Central memory CD8-positive, alpha-beta T cell (primary cell): ENCODE results near the gene LDLRAP1.
"Not testable (repeated sequence)": the region's sequence is repeated elsewhere in the genome, so short reads cannot be mapped to it uniquely, and the experiment has no call there.

Experiments
- ATAC-seq: fragments of 150-1000 bp; cut with Tn5 transposase; replicated peaks from 2 replicates; pipeline ENCODE4 v1.10.0; 2022; ENCODE audit warnings: mild to moderate bottlenecking, moderate FRiP score, moderate number of reproducible peaks; ENCODE audit not compliant: poor library complexity, severe bottlenecking; ENCODE audit errors: extremely low read depth
- DNase-seq, 2 donors: peaks; one replicate each; pipeline ENCODE4 v3.0.0; 2021; ENCODE audit warnings: low spot score in 2 of 2
- H3K27ac Mint-ChIP-seq: one replicate; pipeline ENCODE4 v1.8.0; 2022; ENCODE audit warnings: low read depth, mild to moderate bottlenecking, moderate library complexity, mixed read lengths
- H3K27me3 Mint-ChIP-seq: one replicate; pipeline ENCODE4 v1.8.0; 2022; ENCODE audit warnings: mixed read lengths
- H3K36me3 Mint-ChIP-seq: one replicate; pipeline ENCODE4 v1.8.0; 2022; ENCODE audit warnings: mild to moderate bottlenecking, moderate library complexity, mixed read lengths; ENCODE audit not compliant: insufficient read depth
- H3K4me1 Mint-ChIP-seq: one replicate; pipeline ENCODE4 v1.8.0; 2022; ENCODE audit warnings: mixed read lengths
- H3K4me3 Mint-ChIP-seq: one replicate; pipeline ENCODE4 v1.8.0; 2022; ENCODE audit warnings: mild to moderate bottlenecking, moderate library complexity, mixed read lengths
- H3K9me3 Mint-ChIP-seq: one replicate; pipeline ENCODE4 v1.8.0; 2022; ENCODE audit warnings: mixed read lengths

LDLRAP1 gene, protein sequence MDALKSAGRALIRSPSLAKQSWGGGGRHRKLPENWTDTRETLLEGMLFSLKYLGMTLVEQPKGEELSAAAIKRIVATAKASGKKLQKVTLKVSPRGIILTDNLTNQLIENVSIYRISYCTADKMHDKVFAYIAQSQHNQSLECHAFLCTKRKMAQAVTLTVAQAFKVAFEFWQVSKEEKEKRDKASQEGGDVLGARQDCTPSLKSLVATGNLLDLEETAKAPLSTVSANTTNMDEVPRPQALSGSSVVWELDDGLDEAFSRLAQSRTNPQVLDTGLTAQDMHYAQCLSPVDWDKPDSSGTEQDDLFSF

DNA sequence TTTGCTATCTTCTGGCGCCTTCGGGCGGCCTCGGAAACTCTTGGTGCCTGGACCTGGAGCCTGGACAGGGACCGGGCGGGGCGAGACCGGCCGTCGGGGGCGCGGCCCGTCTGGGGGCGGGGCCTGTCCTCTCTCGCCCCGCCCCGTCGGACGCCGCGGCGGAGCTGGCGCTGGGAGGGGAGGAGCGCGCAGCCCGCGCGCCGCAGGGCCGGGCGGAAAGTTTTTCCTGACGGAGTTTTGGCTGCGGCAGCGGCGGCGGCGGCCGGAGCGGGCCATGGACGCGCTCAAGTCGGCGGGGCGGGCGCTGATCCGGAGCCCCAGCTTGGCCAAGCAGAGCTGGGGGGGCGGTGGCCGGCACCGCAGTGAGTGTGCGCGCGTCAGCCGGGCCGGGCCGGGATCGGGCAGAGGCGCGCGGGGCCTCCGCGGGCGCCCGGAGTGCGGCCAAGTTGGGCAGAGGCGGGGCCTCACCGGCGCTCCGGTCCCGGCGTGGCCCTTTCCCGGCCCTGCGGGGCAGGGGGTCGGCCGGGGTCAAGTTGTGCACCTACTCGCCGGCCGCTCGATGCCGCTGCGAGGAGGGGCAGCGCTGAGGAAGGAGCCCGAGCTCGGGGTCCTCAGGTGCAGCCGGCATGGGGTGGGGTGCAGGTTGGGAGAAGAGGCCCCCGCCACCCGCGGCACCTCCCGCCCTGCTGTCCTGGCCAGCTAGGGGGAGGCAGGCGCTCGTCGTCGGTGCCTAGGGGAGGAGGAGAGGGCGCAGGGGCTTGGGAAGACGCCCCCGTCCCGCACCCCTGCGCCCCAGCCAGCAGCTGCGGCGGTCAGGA is at the start of gene LDLRAP1:
LDLRAP1 (plus strand) TSS at position 182 of the 818 bp plus-strand sequence; CDS start at position 275, 93 bp downstream.
- ATAC-seq = peak; percentile 71
- Mint-ChIP-seq H3K36me3 (peaks cover 1% of the 10 kb centered on the region), H3K27ac (peak within 1 kb of the TSS; percentile 83), H3K9me3 (no peaks in the 10 kb centered on the region), H3K27me3 (no peaks in the 10 kb centered on the region), H3K4me3 (peak within 1 kb of the TSS; percentile 90), H3K4me1 (peaks cover 32% of the 10 kb centered on the region)
- DNase-seq = no peak

DNA sequence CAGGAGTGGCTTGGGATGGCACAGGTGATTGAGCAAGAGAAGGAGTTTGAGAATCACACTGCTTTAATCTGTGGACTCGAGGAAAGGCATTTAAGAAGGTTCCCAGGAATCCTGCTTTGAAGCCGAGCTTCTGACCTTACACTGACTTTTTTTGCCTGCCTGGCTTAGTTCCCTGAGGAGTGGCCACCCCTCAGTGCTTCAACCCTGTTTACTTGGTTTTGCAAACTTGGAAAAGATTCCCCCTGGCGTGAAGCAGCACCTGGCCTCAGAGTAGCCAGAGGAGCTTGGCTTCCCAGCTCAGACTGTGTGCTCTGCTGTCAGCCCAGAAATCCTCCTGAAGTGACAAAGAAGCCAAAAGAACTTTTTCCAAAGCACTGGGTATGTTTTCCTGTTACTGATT is 48.5 kb upstream of the LDLRAP1 start:
- no peak overlapping the region for H3K4me3 Mint-ChIP-seq
- no peaks in the 10 kb centered on the region for H3K27me3 Mint-ChIP-seq
- H3K27ac Mint-ChIP-seq = peak overlapping the region; percentile 30
- H3K4me1 Mint-ChIP-seq = peaks cover 6% of the 10 kb centered on the region
- DNase-seq (no peak), ATAC-seq (no peak)
- H3K36me3 Mint-ChIP-seq = peaks cover 53% of the 10 kb centered on the region
- H3K9me3 Mint-ChIP-seq = no peaks in the 10 kb centered on the region

DNA sequence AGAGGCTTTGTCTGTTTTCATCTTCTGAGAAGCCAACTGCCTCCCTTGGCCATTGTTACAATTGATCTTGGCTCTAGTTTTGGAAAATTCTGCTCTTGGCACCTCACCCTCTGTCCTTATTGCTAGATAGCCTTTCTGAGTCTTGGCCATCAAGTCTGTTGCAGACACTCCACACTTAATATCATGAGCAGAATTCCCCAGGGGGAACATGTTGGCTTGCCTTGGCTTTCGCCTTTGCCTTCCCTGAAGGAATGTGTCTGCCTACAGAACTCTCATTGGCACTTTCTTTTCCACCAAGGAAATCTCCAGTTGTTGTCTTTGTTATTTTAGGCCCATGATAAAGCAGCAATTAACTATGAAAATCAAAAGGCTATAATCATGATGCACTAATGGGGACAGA is 42.7 kb upstream of the LDLRAP1 start:
- Mint-ChIP-seq H3K27ac (peak overlapping the region; percentile 44), H3K27me3 (no peaks in the 10 kb centered on the region), H3K4me1 (no peaks in the 10 kb centered on the region), H3K9me3 (no peaks in the 10 kb centered on the region), H3K4me3 (no peak overlapping the region), H3K36me3 (peaks cover 30% of the 10 kb centered on the region)
- DNase-seq (no peak), ATAC-seq (no peak)

DNA sequence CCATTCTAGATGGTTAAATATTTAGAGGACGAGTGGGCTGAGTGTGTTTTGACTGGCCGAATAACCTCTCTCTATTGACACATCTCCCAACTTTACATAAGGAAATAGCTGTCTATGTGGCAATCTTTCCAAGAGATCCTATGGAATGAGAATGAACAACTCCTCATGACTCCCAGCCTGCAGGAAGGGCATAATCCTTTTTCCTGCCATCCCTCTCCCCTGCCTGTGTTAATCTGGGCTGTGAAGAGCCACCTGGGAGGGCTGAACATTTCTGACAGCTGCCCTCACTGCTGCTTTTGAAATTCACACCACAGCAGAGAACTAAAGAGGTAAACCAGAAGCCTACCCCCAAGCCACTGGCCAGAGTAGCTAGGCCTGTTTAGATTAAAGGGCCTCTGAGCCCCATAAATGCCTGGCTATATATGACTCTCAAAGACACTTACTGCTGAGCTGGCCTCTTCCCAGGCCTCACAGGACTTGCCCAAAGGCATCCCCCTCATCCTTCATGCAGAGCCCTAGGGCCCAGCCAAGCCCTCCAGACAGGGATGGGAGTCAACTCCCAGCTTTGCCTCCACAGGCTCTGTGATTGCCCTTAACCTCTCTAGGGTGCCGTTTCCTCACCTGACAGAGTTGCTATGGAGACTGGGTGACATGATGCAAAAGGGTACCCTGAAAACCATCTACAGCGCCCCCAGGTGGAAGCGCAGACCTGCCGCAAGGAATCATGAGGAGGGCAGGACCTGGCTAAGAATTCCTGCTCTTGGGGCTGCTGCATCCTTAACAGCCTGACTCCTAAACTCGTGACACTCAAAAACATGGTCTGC is 42.0 kb upstream of the LDLRAP1 start:
- DNase-seq = no peak
- peaks cover 26% of the 10 kb centered on the region for H3K36me3 Mint-ChIP-seq

DNA sequence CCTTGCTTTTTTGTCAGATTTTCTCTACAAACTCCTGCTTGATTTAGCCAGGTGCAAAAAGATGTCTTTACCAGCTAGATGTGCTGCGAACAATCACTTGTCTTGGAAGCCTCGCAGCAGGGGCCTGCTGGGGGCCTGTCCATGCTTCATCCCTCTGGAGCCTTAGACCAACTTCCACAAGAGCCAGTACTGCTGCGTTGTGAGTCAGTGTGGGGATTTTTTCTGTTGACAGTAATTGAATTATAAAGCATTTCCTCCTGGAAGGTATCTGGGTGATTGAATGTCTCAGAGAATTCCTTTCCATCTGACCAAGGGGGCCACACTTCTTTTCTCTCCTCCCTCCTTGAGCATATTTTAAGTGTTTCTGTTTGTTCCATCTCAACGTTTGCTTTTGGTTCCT is 40.4 kb upstream of the LDLRAP1 start:
- ATAC-seq = no peak
- no peak for DNase-seq
- no peaks in the 10 kb centered on the region for H3K9me3 Mint-ChIP-seq
- no peak overlapping the region for H3K4me3 Mint-ChIP-seq
- no peak overlapping the region for H3K27ac Mint-ChIP-seq
- H3K4me1 Mint-ChIP-seq = peaks cover 13% of the 10 kb centered on the region
- H3K36me3 Mint-ChIP-seq = peaks cover 22% of the 10 kb centered on the region
- peaks cover 8% of the 10 kb centered on the region for H3K27me3 Mint-ChIP-seq

More for the DNA sequence above, 42.0 kb upstream of the LDLRAP1 start:
- ATAC-seq = no peak
- Mint-ChIP-seq H3K27ac (peak overlapping the region; percentile 44), H3K4me3 (no peak overlapping the region), H3K27me3 (peaks cover 6% of the 10 kb centered on the region), H3K4me1 (peaks cover 5% of the 10 kb centered on the region), H3K9me3 (no peaks in the 10 kb centered on the region)

DNA sequence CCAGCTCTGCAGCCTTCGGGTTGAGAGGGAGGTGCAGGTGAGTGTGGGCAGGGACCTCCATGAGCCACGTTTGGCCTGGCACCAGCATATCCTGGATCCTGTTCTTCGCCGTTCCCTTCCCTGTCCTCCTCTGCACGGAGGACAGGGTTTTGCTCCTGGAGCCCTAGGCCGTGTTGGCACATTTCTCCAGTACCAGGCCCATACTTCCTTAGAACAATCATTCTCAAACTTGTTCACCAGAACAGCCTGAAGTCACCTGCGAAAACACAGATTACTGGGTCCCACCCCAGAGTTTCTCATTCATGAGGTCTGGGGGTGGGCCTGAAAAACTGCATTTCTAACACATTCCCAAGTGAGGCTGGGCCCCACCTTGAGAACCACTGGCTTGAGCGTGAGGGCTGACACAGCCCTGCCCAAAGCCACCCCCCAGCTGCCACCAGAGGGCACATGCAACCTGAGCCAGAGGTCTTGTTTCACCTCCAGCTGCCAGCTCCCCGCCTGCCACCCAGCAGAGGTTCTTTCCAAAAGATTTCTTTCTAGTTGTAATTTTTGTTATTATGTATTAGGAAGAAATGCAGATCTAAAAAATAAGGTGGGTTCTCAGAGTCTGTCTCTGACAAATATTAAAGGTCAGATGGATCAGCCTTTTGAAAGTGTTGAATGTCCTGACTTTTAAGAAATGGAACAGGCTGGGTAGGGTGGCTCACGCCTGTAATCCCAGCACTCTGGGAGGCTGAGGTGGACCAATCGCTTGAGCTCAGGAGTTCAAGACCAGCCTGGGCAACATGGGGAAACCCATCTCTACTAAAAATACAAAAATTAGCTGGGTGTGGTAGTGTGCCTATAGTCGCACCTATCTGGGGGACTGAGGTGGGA is 39.6 kb upstream of the LDLRAP1 start:
- Mint-ChIP-seq H3K9me3 (no peaks in the 10 kb centered on the region), H3K4me3 (no peak overlapping the region), H3K4me1 (peaks cover 13% of the 10 kb centered on the region), H3K27ac (no peak overlapping the region), H3K36me3 (peaks cover 16% of the 10 kb centered on the region), H3K27me3 (peaks cover 8% of the 10 kb centered on the region)
- DNase-seq (peak; percentile 39 to 49), ATAC-seq (peak; percentile 77)

DNA sequence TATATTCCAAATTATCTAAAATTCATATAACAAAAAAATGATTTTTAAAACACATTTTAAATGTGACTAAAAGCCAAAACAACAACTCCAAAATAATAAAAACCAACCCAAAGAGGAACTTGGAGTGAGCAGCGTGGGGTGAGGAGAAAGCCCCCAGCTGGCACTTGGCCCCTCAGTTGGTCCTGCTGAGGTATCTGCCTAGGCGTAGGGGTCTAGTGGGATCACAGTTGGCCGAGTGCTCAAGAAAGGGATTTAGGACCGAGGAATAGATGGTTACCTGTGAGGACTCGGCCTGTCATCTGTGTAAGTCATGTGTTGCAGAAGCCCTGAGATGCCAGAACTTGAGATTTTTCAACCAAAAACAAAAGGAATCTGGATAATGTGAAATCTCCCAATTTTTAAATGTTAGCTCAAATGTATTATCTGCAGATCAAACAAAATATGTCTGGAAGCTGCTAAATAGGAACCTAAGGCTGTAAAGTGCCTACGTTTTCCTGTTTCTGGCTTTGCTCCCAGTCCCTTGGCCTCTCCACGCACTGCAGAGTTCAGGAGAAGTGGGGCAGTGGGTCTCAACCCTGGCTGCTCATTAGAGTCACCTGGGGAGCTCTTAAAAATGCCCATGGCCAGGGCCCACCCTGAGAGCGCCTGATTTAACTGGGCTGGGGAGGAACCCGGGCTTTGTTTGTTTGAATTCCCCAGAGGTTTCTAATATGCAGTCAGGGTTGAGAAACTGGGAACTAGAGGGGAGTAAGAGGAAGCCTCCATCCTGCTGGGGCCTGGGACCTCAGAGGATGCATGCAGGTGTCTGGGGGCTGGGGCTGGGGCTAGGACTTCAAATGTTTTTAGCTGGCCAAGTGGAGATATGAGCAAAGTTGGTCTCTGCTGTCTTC is 38.5 kb upstream of the LDLRAP1 start:
- DNase-seq = no peak
- Mint-ChIP-seq H3K4me3 (no peak overlapping the region), H3K4me1 (peaks cover 13% of the 10 kb centered on the region), H3K9me3 (no peaks in the 10 kb centered on the region), H3K27ac (peak overlapping the region; percentile 8), H3K27me3 (peaks cover 8% of the 10 kb centered on the region), H3K36me3 (peaks cover 11% of the 10 kb centered on the region)
- no peak for ATAC-seq

DNA sequence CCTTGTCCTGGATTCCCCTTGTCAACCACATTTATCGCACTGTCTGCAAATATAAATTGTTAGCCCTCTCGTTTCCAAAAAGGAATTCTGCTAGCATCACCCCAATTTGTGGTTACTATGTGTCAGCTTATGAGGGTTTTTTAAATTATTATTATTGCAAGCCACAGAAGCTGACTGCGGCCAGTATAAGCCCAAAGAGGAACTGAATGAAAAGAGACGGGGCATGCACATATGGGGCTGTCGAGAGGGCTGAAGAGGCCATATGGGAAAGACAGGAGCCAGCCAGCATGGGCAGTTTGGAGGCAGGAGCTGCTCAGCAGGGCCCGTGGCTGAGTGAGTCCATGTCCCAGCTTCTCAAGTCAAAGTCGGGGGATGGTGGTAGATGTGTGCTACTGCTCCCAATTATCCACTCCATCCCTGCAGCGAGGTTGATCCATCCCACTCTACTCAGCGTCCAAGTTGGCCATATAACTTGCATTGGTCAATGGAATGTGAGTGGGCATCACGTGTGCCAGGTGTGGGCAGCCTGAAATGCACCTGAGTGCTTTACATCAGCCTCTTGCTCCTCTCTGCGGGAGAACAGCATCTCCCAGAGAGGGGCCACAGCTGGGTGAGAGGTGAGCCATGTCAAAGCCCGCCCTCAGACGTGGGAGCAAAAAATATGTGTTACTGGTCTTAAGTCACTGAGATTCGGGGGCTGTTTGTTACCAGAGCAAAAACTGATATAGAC is 37.6 kb upstream of the LDLRAP1 start:
- peaks cover 13% of the 10 kb centered on the region for H3K4me1 Mint-ChIP-seq
- H3K36me3 Mint-ChIP-seq = peaks cover 5% of the 10 kb centered on the region
- peak overlapping the region; percentile 63 for H3K4me3 Mint-ChIP-seq
- H3K27me3 Mint-ChIP-seq = peaks cover 8% of the 10 kb centered on the region
- H3K9me3 Mint-ChIP-seq = no peaks in the 10 kb centered on the region
- ATAC-seq (no peak), DNase-seq (no peak)
- H3K27ac Mint-ChIP-seq = peak overlapping the region; percentile 76

DNA sequence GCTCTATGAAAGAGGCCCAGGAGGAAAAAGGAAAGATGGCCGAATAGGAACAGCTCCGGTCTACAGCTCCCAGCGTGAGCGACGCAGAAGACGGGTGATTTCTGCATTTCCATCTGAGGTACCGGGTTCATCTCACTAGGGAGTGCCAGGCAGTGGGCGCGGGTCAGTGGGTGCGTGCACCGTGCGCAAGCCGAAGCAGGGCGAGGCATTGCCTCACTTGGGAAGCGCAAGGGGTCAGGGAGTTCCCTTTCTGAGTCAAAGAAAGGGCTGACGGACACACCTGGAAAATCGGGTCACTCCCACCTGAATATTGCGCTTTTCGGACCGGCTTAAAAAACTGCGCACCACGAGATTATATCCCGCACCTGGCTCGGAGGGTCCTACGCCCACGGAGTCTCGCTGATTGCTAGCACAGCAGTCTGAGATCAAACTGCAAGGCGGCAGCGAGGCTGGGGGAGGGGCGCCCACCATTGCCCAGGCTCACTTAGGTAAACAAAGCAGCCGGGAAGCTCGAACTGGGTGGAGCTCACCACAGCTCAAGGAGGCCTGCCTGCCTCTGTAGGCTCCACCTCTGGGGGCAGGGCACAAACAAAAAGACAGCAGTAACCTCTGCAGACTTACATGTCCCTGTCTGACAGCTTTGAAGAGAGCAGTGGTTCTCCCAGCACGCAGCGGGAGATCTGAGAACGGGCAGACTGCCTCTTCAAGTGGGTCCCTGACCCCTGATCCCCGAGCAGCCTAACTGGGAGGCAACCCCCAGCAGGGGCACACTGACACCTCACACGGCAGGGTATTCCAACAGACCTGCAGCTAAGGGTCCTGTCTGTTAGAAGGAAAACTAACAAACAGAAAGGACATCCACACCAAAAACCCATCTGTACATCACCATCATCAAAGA is 36.6 kb upstream of the LDLRAP1 start:
- not testable (repeated sequence) for DNase-seq, ATAC-seq, H3K27me3 Mint-ChIP-seq, H3K9me3 Mint-ChIP-seq, H3K36me3 Mint-ChIP-seq
- Mint-ChIP-seq H3K4me3 (peak overlapping the region; percentile 63), H3K4me1 (peaks cover 13% of the 10 kb centered on the region), H3K27ac (peak overlapping the region; percentile 76)

DNA sequence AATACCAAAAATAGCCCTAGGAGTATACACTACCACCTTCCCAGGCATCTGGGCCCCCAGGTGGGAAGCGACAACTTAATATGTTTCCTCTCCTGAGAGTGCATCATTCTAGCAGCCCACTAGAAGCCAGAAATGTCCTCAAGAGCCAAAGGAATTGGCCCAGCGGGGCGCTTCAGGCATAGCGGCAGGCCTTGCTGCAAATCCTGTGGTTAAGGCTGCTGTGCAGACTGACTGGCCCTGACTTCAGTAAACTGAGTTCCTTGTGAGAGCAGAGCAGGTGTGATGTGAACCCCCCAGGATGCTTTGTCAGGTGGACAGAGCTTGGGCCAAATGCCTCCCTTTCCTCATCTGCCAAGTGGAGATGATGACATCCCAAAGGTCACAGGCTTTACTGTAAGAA is 29.7 kb upstream of the LDLRAP1 start:
- H3K27ac Mint-ChIP-seq = no peak overlapping the region
- H3K9me3 Mint-ChIP-seq = no peaks in the 10 kb centered on the region
- DNase-seq = no peak
- no peaks in the 10 kb centered on the region for H3K27me3 Mint-ChIP-seq
- H3K4me1 Mint-ChIP-seq = no peaks in the 10 kb centered on the region
- no peaks in the 10 kb centered on the region for H3K36me3 Mint-ChIP-seq
- no peak for ATAC-seq
- no peak overlapping the region for H3K4me3 Mint-ChIP-seq
